ENCODE data around the gene TMTC2.

DNA sequence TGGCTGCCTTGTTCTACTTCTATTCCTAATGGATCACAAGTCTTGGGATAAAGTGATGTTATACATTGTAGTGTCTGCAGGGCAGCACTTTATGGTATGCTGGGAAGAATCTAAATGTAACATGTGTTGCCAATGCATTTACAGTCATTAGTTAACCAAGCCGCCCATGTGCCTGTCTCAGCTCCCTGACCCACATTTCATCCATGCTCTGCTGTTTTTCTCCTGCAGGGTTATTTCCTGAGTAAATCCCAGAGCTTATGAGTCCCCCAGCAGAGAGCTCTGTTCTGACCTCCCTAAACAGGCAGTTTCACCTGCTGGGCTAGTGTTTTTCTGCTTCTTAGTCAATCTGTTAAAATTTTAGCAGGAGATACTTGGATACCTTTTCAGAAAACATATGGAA, 4.4 kb upstream of the TMTC2 start:
- TF ChIP-seq, protein P1, sequence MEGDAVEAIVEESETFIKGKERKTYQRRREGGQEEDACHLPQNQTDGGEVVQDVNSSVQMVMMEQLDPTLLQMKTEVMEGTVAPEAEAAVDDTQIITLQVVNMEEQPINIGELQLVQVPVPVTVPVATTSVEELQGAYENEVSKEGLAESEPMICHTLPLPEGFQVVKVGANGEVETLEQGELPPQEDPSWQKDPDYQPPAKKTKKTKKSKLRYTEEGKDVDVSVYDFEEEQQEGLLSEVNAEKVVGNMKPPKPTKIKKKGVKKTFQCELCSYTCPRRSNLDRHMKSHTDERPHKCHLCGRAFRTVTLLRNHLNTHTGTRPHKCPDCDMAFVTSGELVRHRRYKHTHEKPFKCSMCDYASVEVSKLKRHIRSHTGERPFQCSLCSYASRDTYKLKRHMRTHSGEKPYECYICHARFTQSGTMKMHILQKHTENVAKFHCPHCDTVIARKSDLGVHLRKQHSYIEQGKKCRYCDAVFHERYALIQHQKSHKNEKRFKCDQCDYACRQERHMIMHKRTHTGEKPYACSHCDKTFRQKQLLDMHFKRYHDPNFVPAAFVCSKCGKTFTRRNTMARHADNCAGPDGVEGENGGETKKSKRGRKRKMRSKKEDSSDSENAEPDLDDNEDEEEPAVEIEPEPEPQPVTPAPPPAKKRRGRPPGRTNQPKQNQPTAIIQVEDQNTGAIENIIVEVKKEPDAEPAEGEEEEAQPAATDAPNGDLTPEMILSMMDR (IDR thresholded peaks at IDR 0.05), result no peak
- TF ChIP-seq POLR2A (IDR thresholded peaks at IDR 0.05), result no peak
